ENCODE measurements around the gene IL4I1. TPM values are rescaled to one million over a fixed set of nuclear protein-coding genes. Genes with fewer than 3 reads are reported as not detected.

Gene IL4I1
- total and polyA plus RNA-seq, 2 of the 8 experiments (the other 6 are each of a cell fraction or from before 2014, with no cell fraction given), result 0.41 to 0.76 TPM

DNA sequence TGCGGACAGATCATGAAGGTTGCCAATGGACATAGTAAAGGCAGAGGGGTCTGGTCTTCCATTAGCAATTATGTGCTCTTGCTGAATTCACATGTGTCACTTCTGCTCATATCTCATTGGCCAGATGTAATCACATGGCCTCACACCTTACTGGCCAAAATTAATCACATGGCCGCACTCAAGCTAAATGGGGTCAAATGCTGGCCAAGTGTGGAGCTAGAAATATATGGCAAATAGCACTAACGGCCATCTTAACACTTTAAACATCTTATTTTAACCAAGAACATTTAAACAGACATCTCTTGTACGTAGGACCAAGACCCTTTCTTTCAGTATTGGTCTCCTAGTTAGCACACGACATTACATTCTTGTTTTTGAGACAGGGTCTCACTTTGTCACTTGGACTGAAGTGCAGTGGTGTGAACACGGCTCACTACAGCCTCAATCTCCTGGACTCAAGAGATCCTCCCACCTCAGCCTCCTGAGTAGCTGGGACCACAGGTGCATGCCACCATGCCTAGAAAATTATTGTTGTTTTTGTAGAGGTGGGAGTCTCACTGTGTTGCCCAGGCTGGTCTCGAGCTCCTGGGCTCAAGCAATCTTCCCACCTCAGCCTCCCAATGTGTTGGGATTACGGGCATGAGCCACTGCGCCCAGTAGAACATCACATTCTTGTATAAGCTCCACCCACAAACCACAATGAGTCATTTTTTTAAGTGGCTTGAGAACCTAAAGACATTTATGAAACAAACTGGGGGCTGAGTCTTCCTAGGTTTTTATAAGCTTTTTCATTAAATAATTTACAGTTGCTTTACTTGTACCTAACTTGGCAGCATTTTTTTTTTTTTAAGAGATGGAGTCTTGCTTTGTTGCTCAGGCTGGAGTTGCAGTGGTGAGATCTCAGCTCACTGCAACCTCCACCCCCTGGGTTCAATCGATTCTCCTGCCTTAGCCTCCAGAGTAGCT lies 48.7 kb downstream of the IL4I1 start (continued):
- TF ChIP-seq, protein P1, sequence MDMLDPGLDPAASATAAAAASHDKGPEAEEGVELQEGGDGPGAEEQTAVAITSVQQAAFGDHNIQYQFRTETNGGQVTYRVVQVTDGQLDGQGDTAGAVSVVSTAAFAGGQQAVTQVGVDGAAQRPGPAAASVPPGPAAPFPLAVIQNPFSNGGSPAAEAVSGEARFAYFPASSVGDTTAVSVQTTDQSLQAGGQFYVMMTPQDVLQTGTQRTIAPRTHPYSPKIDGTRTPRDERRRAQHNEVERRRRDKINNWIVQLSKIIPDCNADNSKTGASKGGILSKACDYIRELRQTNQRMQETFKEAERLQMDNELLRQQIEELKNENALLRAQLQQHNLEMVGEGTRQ (IDR thresholded peaks at IDR 0.05; ENCODE audit: low read length), result peak; percentile 35; the same call in 1 of the 2 replicates
- TF ChIP-seq TAF7 (optimal IDR thresholded peaks at IDR 0.05; ENCODE audit: borderline replicate concordance, low read depth, low read length), result no peak
- no peak for TF ChIP-seq RNF2 (IDR thresholded peaks at IDR 0.05; ENCODE audit: borderline replicate concordance, low read depth, low read length, missing control alignments, poor library complexity, severe bottlenecking)
- TF ChIP-seq, protein P2, sequence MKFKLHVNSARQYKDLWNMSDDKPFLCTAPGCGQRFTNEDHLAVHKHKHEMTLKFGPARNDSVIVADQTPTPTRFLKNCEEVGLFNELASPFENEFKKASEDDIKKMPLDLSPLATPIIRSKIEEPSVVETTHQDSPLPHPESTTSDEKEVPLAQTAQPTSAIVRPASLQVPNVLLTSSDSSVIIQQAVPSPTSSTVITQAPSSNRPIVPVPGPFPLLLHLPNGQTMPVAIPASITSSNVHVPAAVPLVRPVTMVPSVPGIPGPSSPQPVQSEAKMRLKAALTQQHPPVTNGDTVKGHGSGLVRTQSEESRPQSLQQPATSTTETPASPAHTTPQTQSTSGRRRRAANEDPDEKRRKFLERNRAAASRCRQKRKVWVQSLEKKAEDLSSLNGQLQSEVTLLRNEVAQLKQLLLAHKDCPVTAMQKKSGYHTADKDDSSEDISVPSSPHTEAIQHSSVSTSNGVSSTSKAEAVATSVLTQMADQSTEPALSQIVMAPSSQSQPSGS (IDR thresholded peaks at IDR 0.05; ENCODE audit: low read length), result no peak
- TF ChIP-seq KDM5A (IDR thresholded peaks at IDR 0.05; ENCODE audit: low read length), result no peak
- no peak for TF ChIP-seq SP4 (IDR thresholded peaks at IDR 0.05; ENCODE audit: low read length)
- no peak for TF ChIP-seq ASH2L (IDR thresholded peaks at IDR 0.05; ENCODE audit: low read length)
- TF ChIP-seq, protein P3, sequence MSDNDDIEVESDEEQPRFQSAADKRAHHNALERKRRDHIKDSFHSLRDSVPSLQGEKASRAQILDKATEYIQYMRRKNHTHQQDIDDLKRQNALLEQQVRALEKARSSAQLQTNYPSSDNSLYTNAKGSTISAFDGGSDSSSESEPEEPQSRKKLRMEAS (IDR thresholded peaks at IDR 0.05), result peak; percentile 57; the same call in 1 of the 2 replicates
- no peak for TF ChIP-seq CBX8 (IDR thresholded peaks at IDR 0.05; ENCODE audit: borderline replicate concordance, low read depth, low read length)
- TF ChIP-seq, protein P4, sequence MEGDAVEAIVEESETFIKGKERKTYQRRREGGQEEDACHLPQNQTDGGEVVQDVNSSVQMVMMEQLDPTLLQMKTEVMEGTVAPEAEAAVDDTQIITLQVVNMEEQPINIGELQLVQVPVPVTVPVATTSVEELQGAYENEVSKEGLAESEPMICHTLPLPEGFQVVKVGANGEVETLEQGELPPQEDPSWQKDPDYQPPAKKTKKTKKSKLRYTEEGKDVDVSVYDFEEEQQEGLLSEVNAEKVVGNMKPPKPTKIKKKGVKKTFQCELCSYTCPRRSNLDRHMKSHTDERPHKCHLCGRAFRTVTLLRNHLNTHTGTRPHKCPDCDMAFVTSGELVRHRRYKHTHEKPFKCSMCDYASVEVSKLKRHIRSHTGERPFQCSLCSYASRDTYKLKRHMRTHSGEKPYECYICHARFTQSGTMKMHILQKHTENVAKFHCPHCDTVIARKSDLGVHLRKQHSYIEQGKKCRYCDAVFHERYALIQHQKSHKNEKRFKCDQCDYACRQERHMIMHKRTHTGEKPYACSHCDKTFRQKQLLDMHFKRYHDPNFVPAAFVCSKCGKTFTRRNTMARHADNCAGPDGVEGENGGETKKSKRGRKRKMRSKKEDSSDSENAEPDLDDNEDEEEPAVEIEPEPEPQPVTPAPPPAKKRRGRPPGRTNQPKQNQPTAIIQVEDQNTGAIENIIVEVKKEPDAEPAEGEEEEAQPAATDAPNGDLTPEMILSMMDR (IDR thresholded peaks at IDR 0.05; ENCODE audit: control extremely low read depth in 1 of 3, insufficient read depth in 1 of 3, low read depth in 1 of 3, low read length in 3 of 3), result no peak
- TF ChIP-seq HDAC2 (IDR thresholded peaks at IDR 0.05; ENCODE audit: borderline replicate concordance in 1 of 2, low read depth in 2 of 2, low read length in 2 of 2), result no peak
- TF ChIP-seq CBX5 (IDR thresholded peaks at IDR 0.05; ENCODE audit: low read depth, low read length), result no peak
- no peak for TF ChIP-seq RFX5 (IDR thresholded peaks at IDR 0.05; ENCODE audit: borderline replicate concordance, low read depth, low read length)

Data from H1 (cell line).